Tibial artery (tissue), 4 donors: Measurements from ENCODE around the gene SMIM41.

Source experiments
- DNase-seq, 2 donors: peaks; one replicate each; pipeline ENCODE4 v3.0.0-alpha.2; 2019
- H3K27ac ChIP-seq, 2 donors: fragments of 200-600 bp; sonication (generic) in 1 of 2; 1 replicate in 1 of 2; 2 replicates in 1 of 2; pipeline ENCODE4 v1.5.1; 2018 to 2019; ENCODE audit warnings: mild to moderate bottlenecking in 1 of 2
- H3K27me3 ChIP-seq, 2 donors: fragments of 200-600 bp; sonication (generic) in 1 of 2; one replicate each; pipeline versions ENCODE4 v1.5.1 to v1.6.0; 2016 to 2019
- H3K36me3 ChIP-seq, 3 donors: fragments of 200-600 bp; sonication (generic) in 2 of 3; one replicate each; pipeline ENCODE4 v1.5.1; 2016 to 2019; ENCODE audit warnings: mild to moderate bottlenecking in 2 of 3
- H3K4me1 ChIP-seq, 4 donors: fragments of 200-600 bp; sonication (generic) in 2 of 4; 1 replicate in 3 of 4; 2 replicates in 1 of 4; pipeline ENCODE4 v1.5.1; 2016 to 2019
- H3K4me3 ChIP-seq, 2 donors: fragments of 200-600 bp; sonication (generic) in 1 of 2; 1 replicate in 1 of 2; 2 replicates in 1 of 2; pipeline ENCODE4 v1.5.1; 2018 to 2019; ENCODE audit warnings: mild to moderate bottlenecking in 2 of 2
- H3K9me3 ChIP-seq, 3 donors: fragments of 200-600 bp; sonication (generic) in 1 of 3; one replicate each; pipeline ENCODE4 v1.5.1; 2016 to 2019
- CTCF ChIP-seq, 2 experiments: fragments of 200-600 bp in 1 of 2; fragments of 450-650 bp in 1 of 2; IDR thresholded peaks; one replicate each; pipeline ENCODE4 v1.5.1; 2017 to 2019; ENCODE audit warnings: antibody characterized with exemption in 2 of 2, mild to moderate bottlenecking in 1 of 2, moderate library complexity in 1 of 2
- intact Hi-C: fragments of 100-400 bp; cut with DNase I; formaldehyde crosslinking; loops from one replicate; pipeline ENCODE4 v1.15.0; 2023; ENCODE audit warnings: low total_unique reads

The SMIM41 gene

DNA sequence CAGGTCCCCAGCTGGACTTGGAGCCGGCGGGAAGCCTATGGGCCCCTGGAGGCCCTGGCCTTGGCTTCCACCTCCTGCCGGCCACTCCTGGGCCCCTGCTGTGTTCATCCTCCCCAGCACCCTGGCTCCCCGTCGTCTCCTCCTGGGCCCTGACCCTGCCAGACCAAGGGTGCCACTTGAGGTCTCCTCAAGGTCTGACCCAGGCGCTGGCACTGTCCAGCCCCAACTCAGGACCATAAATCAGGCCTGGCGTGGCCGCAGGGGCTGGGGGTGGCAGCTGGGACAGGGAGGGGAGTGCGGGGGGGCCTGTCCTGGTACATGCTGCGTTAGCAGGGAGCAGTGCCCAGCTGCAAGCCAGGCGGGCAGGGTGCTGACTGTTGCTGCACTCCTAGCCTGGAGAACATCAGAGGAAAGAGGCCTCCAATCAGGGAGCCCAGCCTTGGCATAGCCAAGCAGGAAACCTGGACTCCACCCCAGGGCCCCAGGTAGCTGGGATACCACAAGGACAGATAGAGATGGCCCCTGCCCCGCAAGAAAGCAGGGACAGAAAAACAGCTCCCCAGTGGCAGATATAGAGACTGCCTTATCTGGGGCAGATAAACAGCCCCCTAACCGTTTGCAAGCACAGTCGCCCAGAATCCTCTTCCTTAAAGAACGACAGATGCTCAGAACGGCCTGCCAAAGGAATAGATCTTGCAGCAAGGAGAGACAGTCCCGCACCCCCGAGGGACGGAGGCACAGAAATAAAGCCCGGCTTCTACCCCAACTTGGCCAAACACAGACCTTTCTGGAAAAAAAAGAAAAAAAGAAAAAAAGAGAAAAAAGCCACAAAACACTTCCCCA lies 16.2 kb upstream of the SMIM41 start:
- Histone ChIP-seq H3K4me1 (no peaks in the 10 kb centered on the region), H3K27me3 (no peaks in the 10 kb centered on the region), H3K4me3 (no peak overlapping the region), H3K9me3 (no peaks in the 10 kb centered on the region), H3K36me3 (peaks cover 13 to 17% (median 17%) of the 10 kb centered on the region in 3 donors), H3K27ac (peak overlapping the region; percentile 24 to 59)
- intact Hi-C loops: no loop called here
- no peak for DNase-seq
- no peak for TF ChIP-seq CTCF (IDR thresholded peaks at IDR 0.05)

DNA sequence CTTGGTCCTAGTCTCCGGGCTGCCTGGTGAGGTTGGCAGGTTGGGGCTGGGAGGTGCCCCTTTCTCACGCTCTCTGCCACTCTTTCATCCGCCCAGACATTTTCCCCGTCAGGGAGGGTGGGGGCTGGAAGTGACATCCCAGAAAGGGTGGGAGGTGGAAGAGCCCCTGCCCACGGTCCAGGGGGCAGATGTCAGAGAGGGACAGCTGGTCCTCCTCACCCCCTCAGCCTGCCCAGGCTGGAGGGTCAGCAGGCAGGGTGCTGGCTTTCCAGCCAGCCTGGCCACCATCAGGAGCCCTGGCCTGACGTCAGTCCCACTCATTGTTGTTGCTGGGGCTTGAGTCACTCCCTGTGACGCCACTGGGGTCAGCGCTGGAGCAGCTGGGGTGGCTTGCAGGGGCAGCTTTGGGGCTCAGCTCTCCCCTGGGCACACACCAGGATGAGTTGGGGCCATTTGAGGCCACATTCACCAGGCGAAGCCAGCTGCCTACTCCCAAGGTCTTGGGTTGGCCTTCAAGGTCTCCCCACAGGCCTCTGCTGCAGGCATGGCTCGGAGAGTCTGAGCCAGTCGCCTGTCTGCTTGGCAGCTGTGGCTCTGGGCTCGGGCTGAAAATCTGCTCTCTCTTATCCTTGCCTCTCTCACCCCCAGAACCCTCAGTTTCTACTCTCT lies 15.4 kb upstream of the SMIM41 start:
- peaks cover 0 to 2% (median 0%) of the 10 kb centered on the region in 4 donors for H3K4me1 ChIP-seq
- H3K27me3 ChIP-seq: no peaks in the 10 kb centered on the region
- no peak for DNase-seq
- peaks cover 5 to 9% (median 8%) of the 10 kb centered on the region in 3 donors for H3K36me3 ChIP-seq
- no peak for TF ChIP-seq CTCF (IDR thresholded peaks at IDR 0.05)
- intact Hi-C loops: no loop called here
- peak overlapping the region; percentile 24 to 59 for H3K27ac ChIP-seq
- no peaks in the 10 kb centered on the region for H3K9me3 ChIP-seq
- H3K4me3 ChIP-seq: no peak overlapping the region

GRCh38 chr12:52066346-52067080 lies 13.0 kb upstream of the SMIM41 start:
- no peak for DNase-seq
- TF ChIP-seq CTCF (IDR thresholded peaks at IDR 0.05): no peak
- no peaks in the 10 kb centered on the region for H3K36me3 ChIP-seq
- H3K4me3 ChIP-seq: no peak overlapping the region
- intact Hi-C loops: no loop called here
- no peaks in the 10 kb centered on the region for H3K9me3 ChIP-seq
- H3K4me1 ChIP-seq: peaks cover 0 to 18% (median 12%) of the 10 kb centered on the region in 4 donors
- no peaks in the 10 kb centered on the region for H3K27me3 ChIP-seq
- H3K27ac ChIP-seq: no peak overlapping the region

DNA sequence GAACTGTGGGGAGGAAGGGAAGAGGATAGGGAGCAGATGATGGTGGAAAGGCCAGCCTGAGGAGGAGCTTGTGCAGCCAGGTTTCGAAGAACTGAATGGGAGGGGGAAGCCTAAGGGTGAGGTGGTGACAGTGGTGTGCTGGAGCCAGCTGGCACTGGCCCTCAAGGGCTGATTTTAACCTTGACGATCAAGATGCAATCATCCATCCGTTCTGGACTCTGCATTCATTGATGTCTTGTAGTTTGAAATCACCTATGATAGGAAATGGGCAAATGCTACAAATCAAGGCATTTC lies 12.5 kb upstream of the SMIM41 start:
- peaks cover 0 to 23% (median 16%) of the 10 kb centered on the region in 4 donors for H3K4me1 ChIP-seq
- DNase-seq: no peak
- no peaks in the 10 kb centered on the region for H3K27me3 ChIP-seq
- no peaks in the 10 kb centered on the region for H3K36me3 ChIP-seq
- intact Hi-C loops: no loop called here
- H3K27ac ChIP-seq: no peak overlapping the region
- TF ChIP-seq CTCF (IDR thresholded peaks at IDR 0.05): no peak
- H3K9me3 ChIP-seq: no peaks in the 10 kb centered on the region
- H3K4me3 ChIP-seq: no peak overlapping the region

GRCh38 chr12:52069327-52070184 lies 9.9 kb upstream of the SMIM41 start, which contains the start of gene ATG101:
ATG101 (plus strand) TSS chr12:52069978; CDS start chr12:52073651, 3,673 bp downstream.
- Histone ChIP-seq H3K36me3 (peaks cover 3 to 15% (median 8%) of the 10 kb centered on the region in 3 donors), H3K27ac (peak within 1 kb of the TSS; percentile 84 to 85)

More at GRCh38 chr12:52069327-52070184, 9.9 kb upstream of the SMIM41 start, which contains the start of gene ATG101:
- Histone ChIP-seq H3K4me3 (peak within 1 kb of the TSS; percentile 80 to 89), H3K9me3 (no peaks in the 10 kb centered on the region), H3K4me1 (peaks cover 0 to 32% (median 21%) of the 10 kb centered on the region in 4 donors), H3K27me3 (no peaks in the 10 kb centered on the region)
- DNase-seq: peak; percentile 91 to 94
- TF ChIP-seq CTCF (IDR thresholded peaks at IDR 0.05): peak; percentile 57 to 68
- intact Hi-C loops: no loop called here
